ENCODE measurements around the gene GLP1R.
A peak's percentile ranks its signal among the peaks of the same experiment; 100 is the strongest.

Gene GLP1R

GRCh38 chr6:39048481-39049399, at the start of gene GLP1R:
TSS of gene GLP1R (plus strand) at chr6:39048781. CDS start at chr6:39048841, 60 bp downstream.
- in situ Hi-C loops (cut with MboI; ENCODE audit: low pct_unique_long_range_greater_than_20kb, low sequenced_read_pairs) = no loop called here
- no peak for DNase-seq

- in situ Hi-C loops (cut with MboI; ENCODE audit: low pct_unique_long_range_greater_than_20kb, low sequenced_read_pairs) = no loop called here
- DNase-seq = peak; percentile 26
These were observed 45.5 kb upstream of the GLP1R start for GRCh38 chr6:39003072-39003471.

- in situ Hi-C loops (cut with MboI; ENCODE audit: low pct_unique_long_range_greater_than_20kb, low sequenced_read_pairs) = no loop called here
- DNase-seq = no peak
These were observed 45.1 kb upstream of the GLP1R start for GRCh38 chr6:39003492-39003891.

- in situ Hi-C loops (cut with MboI; ENCODE audit: low pct_unique_long_range_greater_than_20kb, low sequenced_read_pairs) = no loop called here
- DNase-seq = no peak
These were observed 43.8 kb upstream of the GLP1R start for GRCh38 chr6:39004801-39005200.

GRCh38 chr6:39005774-39006173, 42.8 kb upstream of the GLP1R start:
- DNase-seq = no peak
- in situ Hi-C loops (cut with MboI; ENCODE audit: low pct_unique_long_range_greater_than_20kb, low sequenced_read_pairs) = no loop called here

- DNase-seq = no peak
These were observed 41.0 kb upstream of the GLP1R start for GRCh38 chr6:39007575-39007974.

GRCh38 chr6:39008737-39009136, 39.8 kb upstream of the GLP1R start:
- DNase-seq = no peak
- in situ Hi-C loops (cut with MboI; ENCODE audit: low pct_unique_long_range_greater_than_20kb, low sequenced_read_pairs) = no loop called here

More at GRCh38 chr6:39007575-39007974, 41.0 kb upstream of the GLP1R start:
- in situ Hi-C loops (cut with MboI; ENCODE audit: low pct_unique_long_range_greater_than_20kb, low sequenced_read_pairs) = no loop called here

GRCh38 chr6:39009476-39009875, 39.1 kb upstream of the GLP1R start:
- in situ Hi-C loops (cut with MboI; ENCODE audit: low pct_unique_long_range_greater_than_20kb, low sequenced_read_pairs) = no loop called here

GRCh38 chr6:39016839-39017546, 31.6 kb upstream of the GLP1R start:
- no peak for DNase-seq
- in situ Hi-C loops (cut with MboI; ENCODE audit: low pct_unique_long_range_greater_than_20kb, low sequenced_read_pairs) = no loop called here

More at GRCh38 chr6:39009476-39009875, 39.1 kb upstream of the GLP1R start:
- no peak for DNase-seq

- in situ Hi-C loops (cut with MboI; ENCODE audit: low pct_unique_long_range_greater_than_20kb, low sequenced_read_pairs) = no loop called here
- no peak for DNase-seq
These were observed 31.1 kb upstream of the GLP1R start for GRCh38 chr6:39017547-39017880.

- in situ Hi-C loops (cut with MboI; ENCODE audit: low pct_unique_long_range_greater_than_20kb, low sequenced_read_pairs) = no loop called here
- no peak for DNase-seq
These were observed 30.5 kb upstream of the GLP1R start for GRCh38 chr6:39018103-39018502.

GRCh38 chr6:39020136-39020535, 28.4 kb upstream of the GLP1R start:
- no peak for DNase-seq
- in situ Hi-C loops (cut with MboI; ENCODE audit: low pct_unique_long_range_greater_than_20kb, low sequenced_read_pairs) = no loop called here

GRCh38 chr6:39021041-39021440, 27.5 kb upstream of the GLP1R start:
- in situ Hi-C loops (cut with MboI; ENCODE audit: low pct_unique_long_range_greater_than_20kb, low sequenced_read_pairs) = no loop called here
- DNase-seq = no peak

- in situ Hi-C loops (cut with MboI; ENCODE audit: low pct_unique_long_range_greater_than_20kb, low sequenced_read_pairs) = no loop called here
These were observed 26.8 kb upstream of the GLP1R start for GRCh38 chr6:39021779-39022178.

GRCh38 chr6:39026175-39026574, 22.4 kb upstream of the GLP1R start:
- DNase-seq = no peak
- in situ Hi-C loops (cut with MboI; ENCODE audit: low pct_unique_long_range_greater_than_20kb, low sequenced_read_pairs) = no loop called here

More at GRCh38 chr6:39021779-39022178, 26.8 kb upstream of the GLP1R start:
- DNase-seq = no peak

GRCh38 chr6:39029156-39030011, 19.2 kb upstream of the GLP1R start:
- in situ Hi-C loops (cut with MboI; ENCODE audit: low pct_unique_long_range_greater_than_20kb, low sequenced_read_pairs) = no loop called here
- peak; percentile 38 for DNase-seq

- no peak for DNase-seq
- in situ Hi-C loops (cut with MboI; ENCODE audit: low pct_unique_long_range_greater_than_20kb, low sequenced_read_pairs) = no loop called here
These were observed 12.9 kb upstream of the GLP1R start for GRCh38 chr6:39035681-39036080.

- peak; percentile 72 for DNase-seq
- in situ Hi-C loops (cut with MboI; ENCODE audit: low pct_unique_long_range_greater_than_20kb, low sequenced_read_pairs) = no loop called here
These were observed 11.5 kb upstream of the GLP1R start for GRCh38 chr6:39037082-39037508.

GRCh38 chr6:39037707-39038106, 10.9 kb upstream of the GLP1R start:
- in situ Hi-C loops (cut with MboI; ENCODE audit: low pct_unique_long_range_greater_than_20kb, low sequenced_read_pairs) = no loop called here
- peak; percentile 14 for DNase-seq

All from KBM-7 (cell line).